Cardiac fibroblast (primary cell): Measurements from ENCODE around the gene C10orf67.
"Not testable (repeated sequence)": the region's sequence is repeated elsewhere in the genome, so short reads cannot be mapped to it uniquely, and the experiment has no call there.

Experiments used
- DNase-seq, 2 donors: peaks; one replicate each; pipeline versions ENCODE4 v3.0.0 to v3.0.0-alpha.2; 2010; ENCODE audit warnings: low read depth in 2 of 2
- H3K4me3 ChIP-seq, 2 donors: replicated peaks in 1 of 2; 1 replicate in 1 of 2; 2 replicates in 1 of 2; pipeline ENCODE4 v1.5.1; 2011; ENCODE audit warnings: low read depth in 2 of 2, low read length in 2 of 2, mild to moderate bottlenecking in 2 of 2, moderate library complexity in 1 of 2
- CTCF ChIP-seq: IDR thresholded peaks from one replicate; pipeline ENCODE4 v1.5.1; 2011; ENCODE audit warnings: low read depth, mild to moderate bottlenecking, low read length, inconsistent platforms

C10orf67 gene

GRCh38 chr10:23275355-23275754 is 69.2 kb downstream of the C10orf67 start:
- no peak for DNase-seq
- no peak for TF ChIP-seq CTCF
- H3K4me3 ChIP-seq: no peak overlapping the region

DNA sequence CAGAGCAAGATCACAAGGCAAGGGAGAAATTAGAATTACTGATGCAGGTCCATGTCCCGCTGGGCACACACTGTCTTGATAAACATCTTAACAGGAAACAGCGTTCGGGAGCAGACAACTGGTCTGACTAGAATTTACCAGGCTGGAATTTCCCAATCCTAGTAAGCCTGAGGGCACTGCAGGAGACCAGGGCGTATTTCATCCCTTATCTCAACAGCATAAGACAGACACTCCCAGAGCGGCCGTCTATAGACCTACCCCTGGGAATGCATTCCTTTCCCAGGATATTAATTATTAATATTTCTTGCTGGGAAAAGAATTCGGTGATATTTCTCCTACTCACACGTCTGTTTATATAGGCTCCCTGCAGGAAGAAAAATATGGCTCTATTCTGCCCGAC is 70.4 kb downstream of the C10orf67 start:
- DNase-seq, H3K4me3 ChIP-seq: not testable (repeated sequence)

DNA sequence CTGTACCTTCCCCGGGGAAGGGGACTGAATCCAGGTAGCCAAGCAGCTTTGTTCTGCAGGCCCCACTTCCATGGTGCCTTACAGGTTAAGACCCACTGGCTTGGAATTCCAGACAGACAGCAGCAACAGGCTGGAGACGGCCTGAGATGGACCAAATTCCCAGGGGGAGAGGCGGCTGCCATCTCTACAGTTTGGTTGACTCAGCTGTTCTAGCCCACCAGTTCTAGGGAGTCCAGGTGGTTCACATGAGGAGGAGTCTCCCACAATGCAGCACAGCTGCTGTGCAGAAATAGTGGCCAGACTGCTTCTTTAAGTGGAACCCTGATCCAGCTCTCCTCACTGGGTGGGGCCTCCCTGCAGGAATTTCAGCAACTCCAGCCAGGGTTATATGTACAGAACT is 74.1 kb downstream of the C10orf67 start:
- TF ChIP-seq CTCF: no peak
- no peak overlapping the region for H3K4me3 ChIP-seq
- DNase-seq: no peak

- H3K4me3 ChIP-seq: no peak overlapping the region
- DNase-seq: no peak
- TF ChIP-seq CTCF: no peak
Measured at GRCh38 chr10:23263441-23264164, 81.0 kb downstream of the C10orf67 start.

GRCh38 chr10:23262928-23263327 is 81.7 kb downstream of the C10orf67 start:
- no peak for DNase-seq
- no peak overlapping the region for H3K4me3 ChIP-seq
- no peak for TF ChIP-seq CTCF

DNA sequence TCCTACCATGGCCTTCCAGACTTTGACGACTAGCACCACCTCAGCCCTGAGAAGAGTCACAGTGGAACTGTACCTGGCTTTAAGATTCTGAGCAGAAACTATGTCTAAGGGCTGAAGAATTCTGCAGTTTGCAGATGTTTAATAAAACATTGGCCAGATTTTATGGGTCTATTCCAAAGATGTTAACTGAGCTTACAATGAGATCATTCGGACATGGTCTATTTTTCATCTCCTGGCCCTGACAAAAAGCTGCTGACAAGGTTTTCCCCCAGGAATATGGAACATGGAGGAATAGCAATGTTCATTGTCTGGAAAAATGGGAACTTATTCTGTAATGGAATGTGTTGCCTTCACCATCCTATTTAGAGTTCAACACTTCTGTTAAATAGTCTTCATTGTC is 86.1 kb downstream of the C10orf67 start:
- no peak overlapping the region for H3K4me3 ChIP-seq
- DNase-seq: no peak
- TF ChIP-seq CTCF: no peak

DNA sequence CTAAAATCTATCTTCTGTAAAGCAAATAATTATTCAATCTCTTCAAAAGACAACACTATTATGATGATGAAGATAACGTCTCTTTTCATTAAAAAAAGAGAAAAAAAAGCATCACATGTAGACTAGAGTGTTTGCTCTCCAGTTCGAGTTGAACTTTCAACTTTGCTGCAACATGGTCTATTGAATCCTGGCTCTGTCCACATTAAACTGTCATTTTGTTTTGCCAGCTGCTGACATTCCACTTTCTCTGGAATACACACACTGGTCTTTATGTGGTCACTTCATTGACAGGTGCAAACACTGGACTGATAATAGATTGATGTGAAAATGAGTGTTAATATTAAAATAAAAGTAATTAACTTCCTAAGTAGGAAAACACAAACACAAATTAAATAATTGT is 90.8 kb downstream of the C10orf67 start:
- no peak for DNase-seq
- H3K4me3 ChIP-seq: no peak overlapping the region
- no peak for TF ChIP-seq CTCF

GRCh38 chr10:23252859-23253258 is 91.7 kb downstream of the C10orf67 start:
- DNase-seq, H3K4me3 ChIP-seq: not testable (repeated sequence)

- not testable (repeated sequence) for DNase-seq, H3K4me3 ChIP-seq
Measured at GRCh38 chr10:23241779-23242178, 102.8 kb downstream of the C10orf67 start.
